AG20443 (cell line): ENCODE measurements around the gene OGA.

Experiments used
- DNase-seq: peaks from one replicate; pipeline ENCODE4 v3.0.0; 2012; ENCODE audit warnings: low spot score, mixed read lengths

Gene OGA

DNA sequence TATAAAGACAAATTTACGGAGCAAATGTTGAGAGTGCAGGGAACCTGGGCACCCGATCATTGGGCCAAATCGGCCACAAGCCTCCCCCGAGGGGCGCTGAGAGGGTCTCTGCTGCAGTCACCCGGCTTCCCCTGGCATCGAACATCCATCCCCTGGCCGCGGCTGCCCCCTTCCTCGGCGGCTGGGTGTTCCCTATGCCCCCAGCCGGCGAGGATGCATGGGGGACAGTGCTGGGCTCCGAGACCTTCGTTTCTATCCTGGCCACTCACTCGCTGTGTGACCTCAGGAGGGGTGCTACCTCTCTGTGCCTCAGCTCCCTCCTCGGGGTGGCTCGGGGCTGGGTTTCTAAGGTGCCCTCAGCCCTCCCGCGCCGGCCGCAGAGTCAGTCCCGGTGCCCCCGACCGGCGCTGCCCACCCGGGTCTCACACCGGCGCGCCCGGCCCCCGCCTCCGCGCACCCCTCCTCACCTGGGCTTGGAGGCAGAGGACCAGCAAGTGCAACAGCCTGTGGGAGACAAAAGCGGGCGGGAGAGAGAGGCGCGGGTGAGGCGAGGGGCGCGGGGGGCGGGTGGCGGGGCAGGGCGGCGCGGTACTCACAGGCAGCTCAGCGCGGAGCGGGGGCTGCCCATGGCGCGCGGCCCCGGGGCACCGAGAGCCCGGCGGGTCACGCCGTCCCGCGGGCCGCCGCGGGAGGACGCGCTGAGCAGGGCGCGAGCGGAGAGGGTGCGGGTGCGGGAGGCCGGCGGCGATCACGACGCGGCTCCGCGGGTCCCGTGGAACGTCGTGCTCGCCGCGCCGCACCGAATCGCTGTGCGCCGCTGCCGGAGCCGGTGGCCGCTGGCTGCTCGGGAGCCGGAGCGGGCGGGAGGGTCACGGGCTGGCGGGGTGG, 42.7 kb downstream of the OGA start, which contains the start of gene FGF8:
FGF8 (minus strand) TSS at position 842 of the 888 bp plus-strand sequence; CDS start at position 628, 214 bp downstream.
- DNase-seq, result peak; percentile 45

DNA sequence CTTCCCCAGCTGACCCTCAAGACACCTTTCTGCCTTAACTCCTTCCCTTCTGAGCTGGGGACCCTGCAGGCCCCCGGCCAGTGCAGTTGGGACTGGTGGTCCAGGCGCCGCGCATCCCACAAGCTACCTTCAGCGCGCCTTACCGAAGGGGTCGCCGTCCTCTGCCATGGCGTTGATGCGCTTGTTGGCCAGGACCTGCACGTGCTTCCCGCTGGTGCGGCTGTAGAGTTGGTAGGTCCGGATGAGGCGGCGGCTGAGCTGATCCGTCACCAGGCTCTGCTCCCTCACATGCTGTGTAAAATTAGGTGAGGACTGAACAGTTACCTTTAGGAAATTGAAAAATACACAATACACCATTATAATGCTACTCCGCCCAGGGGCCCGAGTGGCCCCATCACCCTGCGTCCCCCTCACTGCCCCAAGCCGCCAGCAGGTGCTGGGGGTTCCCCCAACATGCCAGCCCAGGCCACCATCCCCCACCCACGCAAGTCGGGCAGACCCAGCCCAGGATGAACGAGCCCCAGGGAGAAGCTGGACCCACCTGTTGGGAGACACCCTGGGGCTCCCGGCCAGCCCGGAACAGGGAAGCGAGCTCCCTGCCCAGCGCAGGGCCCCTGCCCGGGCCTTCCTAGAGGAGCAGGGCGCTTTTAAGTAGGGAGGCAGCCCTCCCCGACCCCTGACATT, 43.5 kb downstream of the OGA start:
- peak; percentile 14 for DNase-seq

DNA sequence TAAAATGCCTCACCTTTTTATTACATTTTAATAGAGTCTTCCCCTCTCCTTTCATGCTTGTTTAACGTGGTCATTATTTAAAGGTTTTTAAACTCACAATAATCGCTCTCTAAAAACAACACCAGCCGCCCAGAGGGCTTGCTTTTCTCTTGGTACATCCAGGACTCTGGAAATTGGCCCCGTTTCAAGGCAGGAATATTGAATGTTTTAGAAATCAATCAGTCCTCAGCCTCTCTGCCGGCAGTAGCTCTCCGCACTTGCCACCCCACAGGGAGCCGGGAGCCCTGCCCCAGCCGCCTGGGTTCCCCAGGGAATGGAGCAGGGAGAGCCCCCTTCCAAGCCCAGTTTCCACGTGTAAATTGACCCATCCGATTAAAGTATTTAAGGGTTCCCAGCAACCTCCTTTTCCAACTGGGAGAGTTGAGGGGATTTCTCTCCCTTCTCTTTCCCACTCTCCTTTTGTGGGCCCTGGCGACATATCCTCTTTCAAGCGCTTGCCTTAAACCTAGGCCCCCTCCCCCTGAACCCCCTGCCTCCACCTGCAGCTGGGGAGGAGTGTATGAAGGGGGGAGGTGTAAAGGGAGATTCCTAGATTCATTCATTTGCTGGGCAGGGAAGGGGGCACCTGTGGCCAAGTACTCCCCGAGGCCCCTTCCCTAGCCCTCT, 44.2 kb downstream of the OGA start:
- DNase-seq, result peak; percentile 12

DNA sequence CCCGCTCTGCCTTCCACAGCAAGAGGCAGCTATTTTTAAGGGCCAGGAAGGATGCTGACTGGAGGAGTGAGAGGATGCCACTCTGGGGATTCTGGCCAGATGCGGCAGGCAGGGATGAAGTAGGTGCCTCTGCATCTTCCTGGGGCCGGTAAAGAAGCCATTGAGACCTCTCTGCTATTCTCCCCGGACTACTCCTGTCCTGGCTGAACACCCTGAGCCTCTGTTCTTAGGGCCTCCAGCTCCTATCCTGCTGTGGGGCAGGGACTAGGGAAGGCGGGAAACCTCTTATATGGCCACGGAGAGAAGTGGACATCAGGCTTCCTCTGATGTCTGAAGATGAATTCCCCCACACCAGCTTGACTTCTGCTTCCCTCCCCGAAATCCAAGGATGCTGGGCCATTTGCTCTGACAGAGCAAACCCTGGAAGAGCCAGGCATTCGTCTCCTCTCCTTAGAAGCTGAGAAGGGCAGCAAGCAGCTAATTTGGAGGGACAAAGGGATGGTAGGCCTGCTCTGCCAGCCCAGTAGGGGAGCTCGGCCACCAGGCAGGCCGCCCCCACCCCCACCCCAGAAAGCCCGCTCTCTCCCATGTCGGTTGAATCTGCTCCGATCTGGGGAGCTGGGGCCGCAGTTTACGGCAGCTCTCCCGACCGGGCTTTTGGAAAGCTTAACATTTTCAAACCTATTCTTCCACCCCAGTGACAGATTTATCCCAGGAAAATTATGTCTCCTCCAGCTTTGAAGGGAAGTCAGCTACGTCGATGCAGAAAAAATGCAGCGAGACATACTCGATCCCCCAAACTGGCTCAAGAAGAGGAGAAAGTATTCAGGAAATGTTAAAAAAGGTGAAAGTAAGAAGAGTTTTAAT, 45.1 kb downstream of the OGA start:
- DNase-seq, result peak; percentile 11

DNA sequence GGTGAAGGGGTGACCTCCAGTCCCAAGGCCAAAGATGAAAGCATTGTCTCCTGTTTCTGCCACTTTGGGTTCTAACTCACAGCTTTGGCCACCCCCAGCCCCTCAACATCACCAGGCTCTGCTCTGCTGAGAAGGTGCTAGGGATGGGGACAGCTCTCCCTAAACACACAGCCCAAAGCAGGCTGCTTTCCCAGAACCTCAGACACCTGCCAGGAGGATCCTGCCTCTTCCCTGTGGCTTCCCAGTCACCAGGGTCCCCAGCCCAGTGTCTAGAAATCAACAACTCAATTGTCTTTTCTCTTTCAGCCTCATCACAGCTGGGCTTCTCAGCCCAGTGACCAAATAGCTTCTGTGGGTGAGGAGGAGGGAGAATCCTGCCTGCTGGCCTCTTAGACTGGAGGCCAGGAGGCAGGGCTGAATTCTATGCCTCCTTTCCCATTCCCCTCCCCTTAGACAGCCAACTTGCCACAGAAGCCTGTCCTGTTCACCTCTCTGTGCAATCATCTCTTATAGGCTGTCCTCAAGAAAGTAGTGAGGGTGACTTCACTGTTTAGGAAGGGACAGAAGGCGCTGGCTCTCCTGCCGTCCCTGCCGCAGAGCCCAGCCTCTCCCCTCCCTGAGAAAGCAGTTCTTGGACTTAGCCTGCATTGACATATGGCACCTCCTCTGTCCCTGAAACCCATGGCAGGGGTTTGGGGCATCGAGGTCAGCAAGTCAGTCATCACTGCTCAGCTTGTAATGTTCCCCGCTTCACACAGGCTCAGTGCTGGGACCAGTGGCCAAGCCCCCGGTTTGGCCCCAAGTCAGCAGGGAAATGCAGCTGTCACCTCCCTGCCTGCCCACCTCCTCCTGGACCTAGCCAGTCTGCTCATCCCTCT, 46.0 kb downstream of the OGA start:
- DNase-seq, result peak; percentile 7

DNA sequence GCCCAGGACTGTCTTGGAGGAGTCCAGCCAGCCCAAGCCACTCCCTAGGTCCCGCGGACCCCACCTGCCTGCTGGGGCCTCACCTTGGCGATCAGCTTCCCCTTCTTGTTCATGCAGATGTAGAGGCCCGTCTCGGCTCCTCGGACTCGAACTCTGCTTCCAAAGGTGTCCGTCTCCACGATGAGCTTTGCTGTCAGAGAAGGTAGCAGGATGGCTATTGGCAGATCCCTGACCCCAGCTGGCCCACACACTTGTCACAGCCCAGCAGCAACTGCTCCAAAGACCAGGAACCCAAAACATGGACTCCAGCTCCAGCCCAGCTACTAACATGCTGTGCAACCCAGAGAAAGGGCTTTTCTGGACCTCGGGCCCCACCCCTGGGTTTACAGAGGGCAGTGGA, 46.9 kb downstream of the OGA start:
- DNase-seq, result peak; percentile 7

DNA sequence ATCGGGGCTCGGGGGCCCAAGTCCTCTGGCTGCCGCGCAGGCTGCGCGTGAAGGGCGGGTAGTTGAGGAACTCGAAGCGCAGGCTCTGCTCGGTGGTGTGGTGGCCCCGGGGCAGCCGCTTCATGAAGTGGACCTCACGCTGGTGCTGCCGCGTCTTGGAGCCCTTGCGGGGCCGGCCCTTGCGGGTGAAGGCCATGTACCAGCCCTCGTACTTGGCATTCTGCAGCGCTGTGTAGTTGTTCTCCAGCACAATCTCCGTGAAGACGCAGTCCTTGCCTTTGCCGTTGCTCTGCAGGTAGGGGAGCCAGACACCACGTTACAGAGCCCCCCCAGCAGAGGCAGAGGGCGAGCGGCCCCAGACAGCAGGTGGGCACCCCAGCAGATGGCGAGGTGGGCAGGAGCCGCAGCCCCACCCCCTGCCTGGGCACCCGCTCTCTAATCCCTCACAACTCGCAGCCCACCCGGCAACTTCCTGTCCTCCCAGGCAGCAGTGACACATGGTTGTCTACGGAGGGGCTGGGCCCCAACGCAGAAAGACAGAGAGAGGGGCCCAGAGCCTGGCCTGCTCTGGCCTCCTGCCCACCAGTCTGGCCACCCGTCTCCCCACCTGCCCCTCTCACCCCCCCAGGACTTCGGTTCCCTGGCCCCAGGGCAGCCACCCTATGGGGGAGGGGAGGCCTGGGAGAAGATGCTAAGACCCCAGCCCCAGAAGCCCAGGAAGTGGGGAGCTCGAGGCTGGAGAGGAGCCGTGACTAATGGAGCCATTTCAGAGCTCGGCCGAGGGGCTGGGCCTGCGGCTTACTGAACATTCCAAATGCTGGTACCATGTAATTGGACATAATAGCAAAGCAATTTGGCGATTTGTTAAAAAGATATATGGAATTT, 47.7 kb downstream of the OGA start:
- DNase-seq, result peak; percentile 9

DNA sequence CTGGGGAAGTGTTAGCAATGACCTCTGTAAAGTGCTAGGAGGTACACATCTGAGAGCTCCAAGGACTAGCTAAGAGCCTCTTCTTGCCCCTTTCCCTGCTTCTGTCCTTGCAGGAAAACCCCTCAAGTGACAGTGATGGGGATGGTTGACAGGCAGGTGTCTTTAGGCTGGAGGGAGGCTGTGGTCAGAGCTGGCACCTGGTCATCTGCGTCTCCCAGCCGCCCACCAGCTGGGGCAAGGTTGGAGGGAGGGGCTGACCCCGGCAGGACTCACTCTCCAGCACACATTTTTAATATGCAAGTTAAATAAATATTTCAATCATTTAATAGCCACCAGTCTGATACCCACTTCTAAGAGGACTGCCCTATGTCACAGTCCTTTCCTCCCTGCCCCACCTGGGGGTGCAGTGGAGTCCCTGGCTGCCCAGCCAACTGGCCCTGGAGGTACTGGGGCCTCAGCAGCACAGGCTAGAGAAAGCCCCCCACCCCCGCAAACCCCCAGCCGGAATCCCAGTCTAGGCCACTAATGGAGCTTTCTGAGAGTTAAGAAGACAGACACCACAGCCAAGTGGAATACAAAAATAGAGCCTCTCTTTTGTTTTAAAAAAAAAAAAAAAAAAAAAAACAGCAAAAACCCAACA, 48.6 kb downstream of the OGA start:
- DNase-seq, result no peak

DNA sequence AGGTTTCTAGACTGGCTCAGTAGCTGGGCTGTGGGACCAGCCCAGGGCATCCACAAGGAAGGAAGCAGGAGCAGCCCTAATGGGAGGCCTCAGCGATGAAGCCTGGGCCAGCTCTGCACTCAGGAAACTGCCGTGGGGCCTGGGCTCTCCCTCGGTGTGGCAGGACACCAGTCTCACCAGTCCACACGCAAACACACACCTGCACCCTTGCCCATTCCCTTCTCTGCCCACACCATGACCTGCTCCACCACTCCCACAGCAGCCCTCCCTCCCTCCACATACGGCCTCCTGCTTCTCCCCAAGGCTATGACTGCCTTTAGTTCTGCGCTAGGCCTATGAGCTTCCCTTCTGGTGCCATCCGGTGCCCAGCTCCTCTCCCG, 49.5 kb downstream of the OGA start:
- DNase-seq, result peak; percentile 6

DNA sequence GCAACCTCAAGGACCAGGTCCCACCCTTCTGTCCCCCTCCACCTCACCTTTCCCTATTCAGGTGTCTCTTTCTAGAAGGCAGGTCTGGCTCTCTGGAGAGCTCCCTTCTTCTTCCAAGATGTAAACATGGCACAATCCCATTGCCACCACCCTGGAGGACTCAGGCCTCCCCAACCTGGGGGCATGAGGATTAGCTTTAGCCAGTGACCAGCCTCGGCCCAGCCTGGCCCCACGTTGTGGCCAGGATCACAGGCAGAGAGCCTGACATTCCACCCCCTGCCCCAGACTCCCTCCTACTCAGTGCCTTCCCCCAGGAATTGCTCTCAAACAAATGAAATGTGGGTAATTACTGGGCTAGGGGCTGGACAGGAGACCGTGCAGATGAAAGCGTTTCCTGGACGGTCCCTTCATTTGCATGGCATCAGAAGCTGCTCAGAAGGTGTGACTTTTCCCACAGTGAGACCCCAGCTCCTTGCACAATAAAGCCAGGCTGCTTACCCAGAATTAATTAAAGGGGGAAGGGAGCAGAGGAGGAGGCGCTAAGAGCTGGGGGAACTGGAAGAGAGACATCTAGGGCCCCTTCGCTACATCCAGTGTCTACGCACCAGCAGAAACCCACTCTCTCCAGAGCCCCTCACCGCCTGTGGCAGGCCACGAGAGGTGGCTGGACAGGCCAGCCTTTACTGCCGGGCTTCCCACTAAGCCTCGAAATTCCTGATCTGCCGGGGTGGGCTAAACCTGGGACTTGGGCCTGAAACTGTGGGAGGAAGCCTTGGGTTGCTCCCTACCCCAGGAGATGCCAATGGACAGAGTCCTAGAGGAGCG, 50.1 kb downstream of the OGA start:
- DNase-seq, result no peak

DNA sequence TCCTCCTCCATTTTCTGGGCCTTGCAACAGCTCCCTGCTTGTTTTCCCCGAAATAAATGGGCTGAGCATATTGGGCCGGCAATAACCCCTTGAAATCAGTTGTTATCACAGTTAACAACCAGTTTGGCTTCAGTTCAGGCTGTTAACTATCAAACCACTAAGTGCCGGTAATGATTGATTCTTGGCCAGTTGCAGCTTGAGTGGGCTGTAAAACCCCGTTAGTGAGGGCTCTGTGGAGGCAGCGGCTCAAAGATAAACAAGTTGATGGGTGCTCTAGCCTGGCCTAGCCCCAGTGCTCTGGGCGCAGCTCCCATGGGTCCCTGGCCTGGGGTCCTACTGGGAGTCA, 50.7 kb downstream of the OGA start:
- DNase-seq, result no peak

DNA sequence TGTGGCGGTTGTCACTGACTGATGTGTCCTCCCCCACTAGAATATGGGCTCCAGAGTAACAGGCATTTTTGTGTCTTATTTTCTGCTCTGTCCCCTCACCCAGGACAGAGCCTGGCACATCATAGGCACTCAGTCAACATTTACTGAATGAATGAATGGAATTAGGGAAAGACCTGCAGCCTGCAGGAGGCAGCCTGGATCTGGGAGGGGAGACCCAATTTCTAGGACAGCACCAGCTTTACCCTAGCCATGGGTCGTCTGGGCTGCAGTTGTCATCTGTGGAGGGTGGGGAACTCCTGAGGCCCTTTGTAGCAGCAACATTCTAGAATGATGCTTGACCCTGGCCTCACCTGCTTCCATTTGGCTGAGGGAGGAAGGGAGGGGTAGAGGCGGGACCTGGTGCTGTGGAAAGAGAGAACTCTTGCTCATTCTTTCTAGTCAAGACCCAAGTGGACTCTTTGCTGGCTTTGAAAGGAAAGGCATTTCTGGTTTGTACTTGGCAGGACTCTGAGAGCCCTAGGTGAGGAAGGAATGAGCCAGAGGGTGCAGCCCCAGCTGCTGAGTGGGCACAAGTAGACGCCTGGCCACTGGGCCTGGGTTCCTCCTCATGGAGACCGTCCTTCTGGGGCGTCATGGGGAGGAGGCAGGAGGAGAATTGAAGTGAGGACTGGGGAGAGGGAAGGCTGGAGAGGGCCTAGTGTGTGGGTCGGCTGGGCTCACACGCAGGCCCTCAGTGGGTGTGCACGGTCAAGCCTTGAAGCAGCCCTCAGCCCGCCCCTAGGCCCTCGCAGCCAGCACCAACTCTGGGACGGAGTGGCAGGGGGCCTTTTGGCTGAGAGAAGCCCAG, 51.3 kb downstream of the OGA start:
- peak; percentile 7 for DNase-seq

DNA sequence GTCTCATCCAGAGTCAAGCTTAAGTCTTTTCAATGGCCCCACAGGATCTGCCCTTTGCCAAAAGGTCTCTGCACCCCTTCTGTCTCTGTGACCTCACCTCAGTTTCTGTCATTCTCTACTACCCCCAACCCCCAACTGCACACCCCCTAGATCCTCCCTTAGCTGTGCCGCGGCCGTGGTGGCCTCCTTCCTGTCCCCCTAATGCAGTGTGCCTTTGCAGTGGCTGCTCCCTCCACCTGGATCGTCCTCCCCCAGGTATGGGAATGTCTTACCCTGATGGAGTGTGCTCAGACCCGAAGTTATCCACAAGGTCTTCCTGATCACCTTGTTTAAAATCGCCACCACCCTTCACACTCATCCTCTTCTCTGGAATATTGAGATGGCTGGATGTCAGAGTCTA, 51.9 kb downstream of the OGA start:
- DNase-seq, result no peak

DNA sequence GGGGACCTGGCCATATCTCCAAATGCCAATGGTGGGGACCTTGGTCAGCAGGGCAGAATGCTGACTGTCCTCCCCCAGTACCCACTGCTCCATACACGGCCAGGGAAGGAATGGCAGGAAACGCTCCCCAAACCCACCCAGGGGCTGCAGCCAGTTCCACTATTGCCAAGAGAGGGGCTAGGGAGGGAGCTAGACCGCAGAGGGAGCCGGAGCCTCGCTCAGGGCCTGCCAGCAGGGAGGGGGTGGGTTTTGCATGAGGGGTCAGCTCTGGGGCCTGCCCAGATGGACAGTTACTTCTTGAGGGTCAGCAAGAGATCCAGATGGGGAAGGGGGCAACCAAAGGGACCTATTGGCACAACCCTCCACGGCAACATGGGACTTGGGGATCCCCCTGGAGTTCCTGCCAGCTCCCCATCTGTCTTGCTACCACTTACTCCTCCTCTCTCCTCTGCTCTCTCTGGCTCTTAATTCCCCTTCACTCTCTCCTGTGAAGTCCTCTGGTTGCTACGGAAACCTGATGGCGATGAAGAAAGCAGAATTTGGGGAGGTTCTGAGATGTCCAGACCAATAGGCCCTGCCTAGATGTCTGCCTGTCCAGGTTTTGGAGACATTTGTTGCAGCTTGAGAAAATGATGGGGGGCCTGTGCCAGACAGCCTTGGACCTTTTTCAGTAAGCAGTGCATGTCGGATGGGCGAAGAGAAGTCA, 55.0 kb downstream of the OGA start:
- no peak for DNase-seq

DNA sequence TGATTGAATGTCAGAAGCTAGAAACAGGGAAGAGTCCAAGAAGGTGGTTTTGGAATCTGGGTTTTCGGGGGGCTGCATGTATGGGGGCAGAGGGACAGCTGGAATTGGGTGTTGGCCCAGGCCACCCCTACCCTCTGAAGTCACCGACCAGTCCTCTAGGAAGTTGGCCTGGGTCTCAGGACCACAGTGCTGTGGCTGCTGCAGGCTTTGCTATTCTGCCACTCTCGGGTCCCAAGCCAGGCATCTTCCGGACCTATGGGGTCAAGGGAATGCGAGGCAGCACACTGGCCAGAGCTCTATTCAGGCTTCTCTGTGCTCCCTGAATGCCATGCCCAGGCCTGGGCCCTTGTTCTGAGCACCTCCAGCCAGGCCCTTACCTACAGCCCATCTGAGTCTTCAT, 55.5 kb downstream of the OGA start:
- no peak for DNase-seq

DNA sequence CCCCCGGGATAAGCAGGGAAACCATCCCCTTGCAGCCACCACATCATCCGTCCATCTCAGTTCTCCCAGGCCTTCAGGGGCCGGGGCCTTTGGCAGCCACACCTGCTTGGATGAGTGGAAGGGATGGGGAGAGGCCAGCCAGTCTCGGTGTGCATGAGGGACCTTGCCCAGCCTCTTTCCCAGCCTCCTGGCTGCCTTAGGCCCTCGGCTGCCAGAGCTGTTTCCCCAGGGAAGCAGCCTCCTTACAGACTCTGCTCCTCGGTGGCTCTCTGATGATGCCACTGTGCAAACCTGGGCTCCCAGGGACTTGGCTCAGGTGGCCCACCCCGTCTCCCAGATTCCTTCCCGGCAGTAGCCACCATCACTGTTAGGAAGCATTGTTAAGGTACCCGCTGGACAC, 57.0 kb downstream of the OGA start:
- DNase-seq, result no peak

DNA sequence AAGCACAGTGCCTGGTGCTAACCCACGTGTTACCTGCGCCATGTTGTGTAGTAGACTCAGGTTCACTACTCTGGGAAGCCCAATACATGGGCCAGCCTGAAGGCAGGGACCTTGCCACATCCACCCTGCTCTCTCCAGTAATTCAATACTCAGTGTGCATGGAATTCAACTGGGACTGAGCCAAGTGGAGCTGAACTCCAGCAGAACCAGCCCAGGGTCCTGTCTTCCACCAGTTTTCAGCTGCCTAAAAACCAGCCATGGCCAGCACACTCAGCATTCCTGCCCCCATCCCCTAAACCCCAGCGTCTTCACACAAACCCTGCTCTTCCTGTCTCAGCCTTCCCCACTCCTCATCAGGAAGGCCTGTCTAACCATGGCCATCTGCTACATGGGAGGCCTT, 57.7 kb downstream of the OGA start:
- peak; percentile 44 for DNase-seq
